Stomach smooth muscle (tissue), 2 donors: ENCODE results near the gene CCS.

ENCODE experiments used
- H3K27ac ChIP-seq: one replicate; pipeline ENCODE4 v1.7.0; 2013; ENCODE audit warnings: mild to moderate bottlenecking, low read length, inconsistent platforms
- H3K27me3 ChIP-seq, 2 donors: one replicate each; pipeline ENCODE4 v1.7.0; 2013; ENCODE audit warnings: low read length in 2 of 2; ENCODE audit not compliant: insufficient read depth in 2 of 2, control insufficient read depth in 1 of 2
- H3K36me3 ChIP-seq, 2 donors: one replicate each; pipeline ENCODE4 v1.7.0; 2013; ENCODE audit warnings: low read length in 2 of 2; ENCODE audit not compliant: control insufficient read depth in 2 of 2, insufficient read depth in 2 of 2
- H3K4me1 ChIP-seq: one replicate; pipeline ENCODE4 v1.7.0; 2013; ENCODE audit warnings: low read length; ENCODE audit not compliant: control insufficient read depth, insufficient read depth
- H3K4me3 ChIP-seq, 2 donors: one replicate each; pipeline ENCODE4 v1.7.0; 2013; ENCODE audit warnings: low read length in 2 of 2
- H3K9ac ChIP-seq, 2 donors: one replicate each; pipeline ENCODE4 v1.7.0; 2013; ENCODE audit warnings: low read length in 2 of 2, mild to moderate bottlenecking in 1 of 2
- H3K9me3 ChIP-seq, 2 donors: one replicate each; pipeline ENCODE4 v1.7.0; 2013; ENCODE audit warnings: low read length in 2 of 2; ENCODE audit not compliant: control insufficient read depth in 2 of 2
- donor health status: healthy.
- donor health status: Pancreatic carcinoma.

Gene CCS

DNA sequence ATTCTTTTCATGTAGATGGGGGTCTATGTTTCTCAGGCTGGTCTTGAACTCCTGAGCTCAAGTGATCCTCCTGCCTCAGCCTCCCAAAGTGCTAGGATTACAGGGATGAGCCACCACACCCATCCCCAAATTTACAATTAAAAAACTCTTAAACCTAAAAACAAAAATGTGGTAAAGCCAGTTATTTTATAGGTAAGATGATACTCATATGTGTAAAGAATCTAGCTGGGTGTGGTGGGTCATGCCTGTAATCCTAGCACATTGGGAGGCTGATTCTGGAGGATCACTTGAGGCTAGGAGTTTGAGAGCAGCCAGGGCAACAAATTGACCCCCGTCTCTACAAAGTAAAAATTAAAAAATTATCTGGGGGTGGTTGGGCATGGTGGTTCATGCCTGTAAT is 19.5 kb downstream of the CCS start:
- H3K27me3 ChIP-seq: no peaks in the 10 kb centered on the region
- no peak overlapping the region for H3K27ac ChIP-seq
- H3K9me3 ChIP-seq: no peaks in the 10 kb centered on the region
- no peak overlapping the region for H3K9ac ChIP-seq
- H3K4me3 ChIP-seq: no peak overlapping the region
- H3K4me1 ChIP-seq: peaks cover 10% of the 10 kb centered on the region
- H3K36me3 ChIP-seq: no peaks in the 10 kb centered on the region

DNA sequence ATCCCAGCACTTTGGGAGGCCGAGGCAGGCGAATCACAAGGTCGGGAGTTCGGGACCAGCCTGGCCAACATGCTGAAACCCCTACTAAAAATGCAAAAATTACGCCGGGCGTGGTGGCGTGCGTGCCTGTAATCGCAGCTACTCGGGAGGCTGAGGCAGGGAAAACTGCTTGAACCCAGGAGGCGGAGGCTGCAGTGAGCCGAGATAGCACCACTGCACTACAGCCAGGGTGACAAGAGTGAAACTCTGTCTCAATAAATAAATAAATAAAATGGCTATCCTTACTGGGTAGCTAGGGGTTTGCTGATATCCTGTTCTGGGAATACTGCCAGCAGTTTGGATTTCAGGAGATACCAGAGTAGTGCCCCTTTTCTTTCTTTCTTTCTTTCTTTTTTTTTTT is 21.1 kb downstream of the CCS start:
- Histone ChIP-seq H3K9me3 (no peaks in the 10 kb centered on the region), H3K27ac (no peak overlapping the region), H3K27me3 (no peaks in the 10 kb centered on the region), H3K4me1 (peaks cover 18% of the 10 kb centered on the region), H3K36me3 (no peaks in the 10 kb centered on the region), H3K9ac (no peak overlapping the region), H3K4me3 (no peak overlapping the region)

DNA sequence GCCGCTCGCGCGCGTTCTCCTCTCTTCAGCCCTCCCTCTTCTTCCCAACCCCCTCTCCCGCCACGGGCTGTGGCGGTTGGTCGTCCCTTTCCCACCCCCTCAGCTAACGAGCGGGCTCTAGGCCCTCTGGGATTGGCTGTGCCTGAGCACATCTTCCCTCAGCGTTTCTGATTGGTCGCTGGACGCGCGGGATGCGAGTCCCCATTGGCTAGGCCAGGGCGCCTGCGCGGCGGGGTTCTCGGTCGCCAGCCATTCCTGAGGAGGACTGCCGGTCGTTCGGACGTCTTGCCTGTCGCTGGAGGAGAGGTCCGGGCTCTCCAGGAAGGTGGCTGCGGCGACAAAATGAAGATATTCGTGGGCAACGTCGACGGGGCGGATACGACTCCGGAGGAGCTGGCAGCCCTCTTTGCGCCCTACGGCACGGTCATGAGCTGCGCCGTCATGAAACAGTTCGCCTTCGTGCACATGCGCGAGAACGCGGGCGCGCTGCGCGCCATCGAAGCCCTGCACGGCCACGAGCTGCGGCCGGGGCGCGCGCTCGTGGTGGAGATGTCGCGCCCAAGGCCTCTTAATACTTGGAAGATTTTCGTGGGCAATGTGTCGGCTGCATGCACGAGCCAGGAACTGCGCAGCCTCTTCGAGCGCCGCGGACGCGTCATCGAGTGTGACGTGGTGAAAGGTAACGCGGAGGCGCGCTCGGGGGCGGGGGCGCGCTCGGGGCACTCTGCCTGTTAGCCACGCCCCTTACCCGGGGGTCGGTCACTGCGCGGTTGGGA is 23.6 kb downstream of the CCS start, which contains the start of gene RBM14:
RBM14 (plus strand) TSS at position 252 of the 776 bp plus-strand sequence; CDS start at position 343, 91 bp downstream.
- Histone ChIP-seq H3K9me3 (no peaks in the 10 kb centered on the region), H3K4me3 (peak within 1 kb of the TSS; percentile 99), H3K27me3 (no peaks in the 10 kb centered on the region), H3K9ac (peak within 1 kb of the TSS; percentile 97 to 99), H3K4me1 (peaks cover 31% of the 10 kb centered on the region), H3K36me3 (peaks cover 0 to 2% of the 10 kb centered on the region in 2 donors), H3K27ac (peak within 1 kb of the TSS; percentile 97)

DNA sequence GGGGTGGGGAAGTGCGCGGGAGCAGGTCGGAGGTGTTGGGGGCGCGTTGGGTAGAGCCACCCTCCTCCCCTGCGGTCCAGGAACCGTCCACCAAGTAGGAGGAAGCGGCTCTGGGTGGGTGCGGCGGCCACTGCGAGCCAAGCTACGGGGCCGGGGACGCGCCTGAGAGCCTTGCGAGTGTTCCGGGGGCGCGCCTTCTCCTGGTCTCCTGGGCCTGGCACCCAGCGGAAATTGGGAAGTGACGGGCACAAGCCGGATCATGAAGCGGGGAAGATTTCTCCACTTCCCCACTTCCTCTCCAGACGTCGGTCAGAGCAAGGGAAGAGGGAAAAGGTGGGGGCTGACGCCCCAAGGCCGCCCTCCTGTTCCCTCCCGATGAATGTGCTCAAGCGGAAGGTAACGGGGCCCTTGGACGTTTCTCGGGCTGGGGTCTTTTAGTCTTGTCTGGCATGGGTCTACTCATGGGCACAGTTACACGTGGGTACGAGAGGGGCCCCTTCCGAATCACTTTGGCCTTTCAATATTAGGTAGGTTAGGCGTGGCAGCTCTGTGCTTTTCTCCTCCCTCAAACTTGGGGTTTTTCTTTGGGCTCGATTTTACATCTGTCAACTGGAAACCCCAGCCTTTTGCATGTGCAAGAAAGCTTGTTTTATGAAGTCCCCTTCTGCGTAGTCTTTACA is 24.3 kb downstream of the CCS start:
- Histone ChIP-seq H3K4me1 (peaks cover 36% of the 10 kb centered on the region), H3K27ac (peak overlapping the region; percentile 97), H3K9me3 (no peaks in the 10 kb centered on the region), H3K36me3 (peaks cover 0 to 2% of the 10 kb centered on the region in 2 donors), H3K9ac (peak overlapping the region; percentile 97 to 99), H3K4me3 (peak overlapping the region; percentile 99), H3K27me3 (no peaks in the 10 kb centered on the region)

DNA sequence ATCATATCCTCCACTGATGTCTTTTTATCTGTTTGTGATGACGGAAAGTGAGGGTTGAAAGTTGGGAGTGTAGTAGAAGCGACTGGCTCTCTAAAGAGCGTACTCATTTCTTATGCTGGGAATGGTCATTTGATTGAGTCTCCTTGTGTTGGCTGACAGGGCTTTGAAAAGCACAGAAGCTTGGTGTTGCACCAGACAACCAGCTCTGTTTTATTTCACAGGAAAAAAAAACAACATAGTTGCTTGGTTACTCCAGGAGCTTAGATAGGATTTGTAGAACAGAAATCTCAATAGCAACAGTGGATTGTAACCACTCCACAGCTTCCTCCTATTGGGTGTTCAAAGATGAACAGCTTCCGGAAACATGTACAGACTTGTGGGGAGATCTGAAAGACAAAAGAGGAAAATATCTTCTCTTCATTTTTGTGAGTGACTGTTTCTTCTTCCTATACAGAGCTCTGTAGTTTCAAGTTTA is 26.1 kb downstream of the CCS start:
- peak overlapping the region; percentile 97 for H3K27ac ChIP-seq
- H3K9ac ChIP-seq: peak overlapping the region; percentile 97 to 99
- H3K4me1 ChIP-seq: peaks cover 54% of the 10 kb centered on the region
- H3K27me3 ChIP-seq: no peaks in the 10 kb centered on the region
- H3K36me3 ChIP-seq: peaks cover 0 to 7% of the 10 kb centered on the region in 2 donors
- H3K4me3 ChIP-seq: peak overlapping the region; percentile 99
- H3K9me3 ChIP-seq: no peaks in the 10 kb centered on the region

DNA sequence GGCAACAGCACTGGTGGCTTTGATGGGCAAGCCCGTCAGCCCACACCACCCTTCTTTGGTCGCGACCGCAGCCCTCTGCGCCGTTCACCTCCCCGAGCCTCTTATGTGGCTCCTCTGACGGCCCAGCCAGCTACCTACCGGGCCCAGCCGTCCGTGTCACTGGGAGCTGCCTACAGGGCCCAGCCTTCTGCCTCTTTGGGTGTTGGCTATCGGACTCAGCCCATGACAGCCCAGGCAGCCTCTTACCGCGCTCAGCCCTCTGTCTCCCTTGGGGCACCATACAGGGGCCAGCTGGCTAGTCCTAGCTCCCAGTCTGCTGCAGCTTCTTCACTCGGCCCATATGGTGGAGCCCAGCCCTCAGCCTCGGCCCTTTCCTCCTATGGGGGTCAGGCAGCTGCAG is 31.5 kb downstream of the CCS start:
- peaks cover 52 to 57% of the 10 kb centered on the region in 2 donors for H3K36me3 ChIP-seq
- H3K27ac ChIP-seq: peak overlapping the region; percentile 90
- H3K4me3 ChIP-seq: no peak overlapping the region
- H3K9me3 ChIP-seq: no peaks in the 10 kb centered on the region
- no peaks in the 10 kb centered on the region for H3K27me3 ChIP-seq
- H3K4me1 ChIP-seq: peaks cover 59% of the 10 kb centered on the region
- H3K9ac ChIP-seq: peak overlapping the region in 1 of 2 donors; percentile 53

DNA sequence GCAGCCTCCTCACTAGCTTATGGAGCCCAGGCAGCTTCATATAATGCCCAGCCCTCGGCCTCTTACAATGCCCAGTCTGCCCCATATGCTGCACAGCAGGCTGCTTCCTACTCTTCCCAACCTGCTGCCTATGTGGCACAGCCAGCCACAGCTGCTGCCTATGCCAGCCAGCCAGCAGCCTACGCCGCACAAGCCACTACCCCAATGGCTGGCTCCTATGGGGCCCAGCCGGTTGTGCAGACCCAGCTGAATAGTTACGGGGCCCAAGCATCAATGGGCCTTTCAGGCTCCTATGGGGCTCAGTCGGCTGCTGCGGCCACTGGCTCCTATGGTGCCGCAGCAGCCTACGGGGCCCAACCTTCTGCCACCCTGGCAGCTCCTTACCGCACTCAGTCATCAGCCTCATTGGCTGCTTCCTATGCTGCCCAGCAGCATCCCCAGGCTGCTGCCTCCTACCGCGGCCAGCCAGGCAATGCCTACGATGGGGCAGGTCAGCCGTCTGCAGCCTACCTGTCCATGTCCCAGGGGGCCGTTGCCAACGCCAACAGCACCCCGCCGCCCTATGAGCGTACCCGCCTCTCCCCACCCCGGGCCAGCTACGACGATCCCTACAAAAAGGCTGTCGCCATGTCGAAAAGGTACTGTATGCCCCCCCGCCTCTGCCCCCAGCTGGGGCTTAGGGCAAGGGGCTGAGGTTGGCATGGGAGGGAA is 32.2 kb downstream of the CCS start:
- H3K4me1 ChIP-seq: peaks cover 59% of the 10 kb centered on the region
- H3K27me3 ChIP-seq: no peaks in the 10 kb centered on the region
- H3K27ac ChIP-seq: peak overlapping the region; percentile 90
- H3K36me3 ChIP-seq: peaks cover 56 to 61% of the 10 kb centered on the region in 2 donors
- no peak overlapping the region for H3K4me3 ChIP-seq
- H3K9ac ChIP-seq: no peak overlapping the region
- H3K9me3 ChIP-seq: no peaks in the 10 kb centered on the region

DNA sequence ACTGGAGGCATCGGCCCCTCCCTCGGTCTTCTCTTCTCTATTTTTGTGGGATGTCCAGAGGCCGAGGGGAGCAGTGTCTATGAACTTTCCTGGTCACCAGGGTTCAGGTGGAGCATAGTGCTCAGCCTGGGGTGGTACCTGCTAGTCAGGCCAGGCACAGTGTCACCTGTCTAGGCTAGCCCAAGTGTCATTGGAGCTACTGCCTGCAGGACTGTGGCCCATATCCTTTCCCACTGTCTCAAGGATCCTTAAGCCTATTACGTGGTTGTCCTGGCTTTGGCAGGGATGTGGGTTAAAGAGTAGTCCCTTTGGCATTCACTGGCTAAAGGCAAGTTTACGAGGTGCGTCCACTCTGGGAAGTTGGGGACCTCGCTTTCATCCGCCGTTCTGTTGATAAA is 32.8 kb downstream of the CCS start:
- H3K27me3 ChIP-seq: no peaks in the 10 kb centered on the region
- H3K9ac ChIP-seq: no peak overlapping the region
- H3K4me1 ChIP-seq: peaks cover 54% of the 10 kb centered on the region
- peaks cover 58 to 61% of the 10 kb centered on the region in 2 donors for H3K36me3 ChIP-seq
- H3K9me3 ChIP-seq: no peaks in the 10 kb centered on the region
- peak overlapping the region; percentile 31 for H3K27ac ChIP-seq
- H3K4me3 ChIP-seq: no peak overlapping the region

DNA sequence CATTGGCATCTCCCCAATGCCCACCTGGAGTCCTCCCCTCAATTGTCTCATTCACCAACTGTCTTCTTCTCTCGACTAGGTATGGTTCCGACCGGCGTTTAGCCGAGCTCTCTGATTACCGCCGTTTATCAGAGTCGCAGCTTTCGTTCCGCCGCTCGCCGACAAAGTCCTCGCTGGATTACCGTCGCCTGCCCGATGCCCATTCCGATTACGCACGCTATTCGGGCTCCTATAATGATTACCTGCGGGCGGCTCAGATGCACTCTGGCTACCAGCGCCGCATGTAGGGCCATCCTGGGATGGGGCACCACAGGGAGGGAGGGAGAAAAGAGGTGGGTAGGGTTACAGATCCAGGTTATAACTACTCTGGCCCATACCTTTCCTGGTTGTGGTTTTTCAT is 33.4 kb downstream of the CCS start:
- Histone ChIP-seq H3K36me3 (peaks cover 58 to 61% of the 10 kb centered on the region in 2 donors), H3K27me3 (no peaks in the 10 kb centered on the region), H3K27ac (peak overlapping the region; percentile 31)

DNA sequence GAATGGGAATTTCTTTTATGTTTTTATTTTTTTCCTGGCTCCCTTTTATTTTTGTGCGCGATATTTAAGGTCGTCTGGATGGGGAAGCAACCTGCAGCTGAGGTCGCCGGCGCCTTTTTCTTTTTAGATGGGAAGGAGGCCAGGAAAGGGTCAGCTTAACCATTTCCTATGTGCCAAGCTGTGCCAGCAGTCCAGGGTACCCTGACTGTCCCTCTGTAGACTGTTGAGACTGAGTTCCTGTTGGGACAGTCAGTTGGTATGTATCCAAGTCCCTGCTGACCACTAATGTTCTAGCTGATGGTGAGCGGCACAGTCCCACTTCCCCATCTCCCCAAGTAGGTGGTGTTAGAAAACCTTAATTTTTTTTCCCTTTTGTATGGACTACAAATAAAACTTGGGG is 33.9 kb downstream of the CCS start:
- H3K9me3 ChIP-seq: no peaks in the 10 kb centered on the region
- no peaks in the 10 kb centered on the region for H3K27me3 ChIP-seq
- H3K4me3 ChIP-seq: no peak overlapping the region
- H3K36me3 ChIP-seq: peaks cover 58 to 61% of the 10 kb centered on the region in 2 donors
- H3K9ac ChIP-seq: no peak overlapping the region
- peak overlapping the region; percentile 31 for H3K27ac ChIP-seq
- peaks cover 44% of the 10 kb centered on the region for H3K4me1 ChIP-seq

More for the DNA sequence above, 33.4 kb downstream of the CCS start:
- Histone ChIP-seq H3K9ac (no peak overlapping the region), H3K4me1 (peaks cover 47% of the 10 kb centered on the region), H3K9me3 (no peaks in the 10 kb centered on the region), H3K4me3 (no peak overlapping the region)
